ENCODE measurements around the gene KDM2A.

DNA sequence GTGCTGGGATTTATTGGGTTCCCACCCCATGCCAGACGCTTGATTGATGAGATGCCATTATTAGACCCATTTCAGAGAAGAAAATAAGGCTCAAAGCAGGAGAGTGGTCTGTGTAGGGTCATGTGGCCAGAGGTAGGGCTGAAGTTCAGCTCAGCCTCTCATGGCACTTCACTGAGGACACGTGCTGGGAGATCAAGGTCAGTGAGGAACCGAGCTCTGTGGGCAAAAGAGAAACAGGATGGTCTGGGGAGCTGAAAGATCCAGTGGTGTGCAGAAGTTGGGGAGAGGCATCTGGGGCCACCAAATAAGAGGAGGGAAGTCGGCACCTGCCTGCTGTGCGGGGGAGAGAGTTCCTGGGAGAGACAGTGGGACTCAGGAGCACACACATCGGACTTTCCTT is 42.9 kb upstream of the KDM2A start:
- TF ChIP-seq, protein P1, sequence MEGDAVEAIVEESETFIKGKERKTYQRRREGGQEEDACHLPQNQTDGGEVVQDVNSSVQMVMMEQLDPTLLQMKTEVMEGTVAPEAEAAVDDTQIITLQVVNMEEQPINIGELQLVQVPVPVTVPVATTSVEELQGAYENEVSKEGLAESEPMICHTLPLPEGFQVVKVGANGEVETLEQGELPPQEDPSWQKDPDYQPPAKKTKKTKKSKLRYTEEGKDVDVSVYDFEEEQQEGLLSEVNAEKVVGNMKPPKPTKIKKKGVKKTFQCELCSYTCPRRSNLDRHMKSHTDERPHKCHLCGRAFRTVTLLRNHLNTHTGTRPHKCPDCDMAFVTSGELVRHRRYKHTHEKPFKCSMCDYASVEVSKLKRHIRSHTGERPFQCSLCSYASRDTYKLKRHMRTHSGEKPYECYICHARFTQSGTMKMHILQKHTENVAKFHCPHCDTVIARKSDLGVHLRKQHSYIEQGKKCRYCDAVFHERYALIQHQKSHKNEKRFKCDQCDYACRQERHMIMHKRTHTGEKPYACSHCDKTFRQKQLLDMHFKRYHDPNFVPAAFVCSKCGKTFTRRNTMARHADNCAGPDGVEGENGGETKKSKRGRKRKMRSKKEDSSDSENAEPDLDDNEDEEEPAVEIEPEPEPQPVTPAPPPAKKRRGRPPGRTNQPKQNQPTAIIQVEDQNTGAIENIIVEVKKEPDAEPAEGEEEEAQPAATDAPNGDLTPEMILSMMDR (IDR thresholded peaks at IDR 0.05; ENCODE audit: insufficient read depth, low read length): no peak
- TF ChIP-seq SPI1 (IDR thresholded peaks at IDR 0.05; ENCODE audit: borderline replicate concordance, low read depth): no peak

Data from HL-60 (cell line).